ENCODE results near the gene FANK1.
"Not testable (repeated sequence)": the region's sequence is repeated elsewhere in the genome, so short reads cannot be mapped to it uniquely, and the experiment has no call there.

The FANK1 gene

GRCh38 chr10:125889441-125889840, 6.9 kb upstream of the FANK1 start:
- not testable (repeated sequence) for DNase-seq (ENCODE audit: low read depth)

- not testable (repeated sequence) for DNase-seq (ENCODE audit: low read depth)
Observed at GRCh38 chr10:125892402-125892801, 4.0 kb upstream of the FANK1 start.

- not testable (repeated sequence) for DNase-seq (ENCODE audit: low read depth)
Observed at GRCh38 chr10:125894176-125894575, 2.2 kb upstream of the FANK1 start.

- DNase-seq (ENCODE audit: low read depth): peak; percentile 10
Observed at GRCh38 chr10:125895130-125896087, 955 bp upstream of the FANK1 start.

GRCh38 chr10:125897317-125897716, 953 bp downstream of the FANK1 start:
- not testable (repeated sequence) for DNase-seq (ENCODE audit: low read depth)

DNA sequence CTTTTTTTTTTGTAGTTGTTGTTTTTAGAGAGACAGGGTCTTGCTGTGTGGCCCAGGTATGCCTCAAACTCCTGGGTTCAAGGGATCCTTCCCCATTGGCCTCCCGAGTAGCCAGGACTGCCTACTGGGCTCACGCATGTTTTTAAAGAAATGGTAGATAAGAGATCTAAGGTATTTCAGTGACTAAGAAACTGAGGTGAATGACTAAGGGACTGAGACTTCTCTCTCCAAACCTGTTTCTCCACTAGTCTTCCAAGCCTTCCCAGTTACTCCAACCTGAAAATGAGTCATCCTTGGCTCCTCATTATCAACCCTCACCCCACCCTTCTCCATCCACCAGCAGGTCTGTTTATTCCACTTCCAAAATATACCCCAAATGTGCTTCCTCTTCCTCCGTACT, 4.6 kb downstream of the FANK1 start:
- not testable (repeated sequence) for DNase-seq (ENCODE audit: low read depth)

DNA sequence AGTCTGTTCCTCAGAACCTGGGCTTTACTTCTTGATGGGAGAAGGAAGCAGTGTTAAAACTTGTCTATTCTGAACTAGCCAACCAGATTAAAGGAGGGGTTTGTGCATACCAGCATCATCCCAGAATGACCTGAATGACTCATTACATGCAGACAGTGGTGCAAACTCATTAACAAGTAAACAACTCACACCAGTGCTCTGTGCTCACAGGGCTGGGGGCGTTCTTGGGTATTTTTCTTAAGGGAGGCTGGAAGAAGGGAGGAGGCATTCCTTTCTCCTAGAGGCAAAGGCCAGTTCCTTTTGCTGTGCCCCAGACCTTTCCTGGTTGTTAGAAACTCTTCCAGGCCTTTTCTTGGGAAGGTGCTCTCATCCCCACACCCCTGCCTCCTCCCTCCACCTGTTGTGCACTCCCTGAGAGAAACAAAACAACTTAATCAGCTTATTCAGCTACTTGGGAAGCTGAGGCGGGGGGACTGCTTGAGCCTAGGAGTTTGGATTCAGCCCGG, 6.8 kb downstream of the FANK1 start:
- DNase-seq (ENCODE audit: low read depth): not testable (repeated sequence)

DNA sequence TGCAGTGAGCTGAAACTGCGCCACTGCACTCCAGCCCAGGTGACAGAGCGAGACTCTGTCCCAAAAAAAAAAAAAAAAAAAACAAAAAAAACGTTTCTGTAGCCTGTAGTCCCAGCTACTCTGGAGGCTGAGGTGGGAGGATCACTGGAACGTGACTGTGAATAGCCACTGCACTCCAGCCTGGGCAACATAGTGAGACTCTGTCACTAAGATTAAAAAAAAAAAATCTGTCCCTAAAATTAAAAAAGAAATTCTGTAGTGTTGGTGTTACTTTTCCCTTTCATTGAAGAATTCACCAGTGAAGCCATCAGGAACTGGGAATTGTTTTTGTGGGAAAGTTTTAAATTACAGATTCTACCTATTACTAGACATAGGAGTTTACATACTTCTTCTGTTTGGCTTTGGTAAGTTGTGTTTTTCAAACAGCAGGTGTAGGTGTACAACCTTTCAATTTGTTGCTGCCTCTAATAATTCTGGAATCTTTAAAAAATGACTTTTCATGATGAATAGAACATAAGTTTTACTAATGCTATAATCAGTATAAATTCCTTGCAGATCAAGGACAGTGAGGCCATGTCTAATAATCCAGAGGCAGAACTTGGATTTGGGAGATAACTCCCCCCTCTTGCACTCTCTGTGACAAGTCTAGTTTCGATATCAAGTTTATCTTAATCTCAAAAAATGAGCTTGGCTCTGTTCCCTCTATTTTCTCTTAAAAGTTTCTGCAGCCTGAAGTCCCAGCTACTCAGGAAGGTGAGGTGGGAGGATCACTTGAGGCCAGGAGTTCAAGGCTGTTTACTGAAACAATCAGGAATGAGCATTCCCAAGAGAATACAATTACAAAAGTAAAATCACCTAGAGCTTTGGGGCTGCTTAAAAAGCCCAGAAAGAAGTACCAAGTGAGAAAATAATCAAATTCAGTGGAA, 9.0 kb downstream of the FANK1 start:
- not testable (repeated sequence) for DNase-seq (ENCODE audit: low read depth)

- DNase-seq (ENCODE audit: low read depth): not testable (repeated sequence)
Observed at GRCh38 chr10:125907598-125907997, 11.2 kb downstream of the FANK1 start.

GRCh38 chr10:125908813-125909212, 12.4 kb downstream of the FANK1 start:
- not testable (repeated sequence) for DNase-seq (ENCODE audit: low read depth)

- DNase-seq (ENCODE audit: low read depth): not testable (repeated sequence)
Observed at GRCh38 chr10:125909491-125909890, 13.1 kb downstream of the FANK1 start.

DNA sequence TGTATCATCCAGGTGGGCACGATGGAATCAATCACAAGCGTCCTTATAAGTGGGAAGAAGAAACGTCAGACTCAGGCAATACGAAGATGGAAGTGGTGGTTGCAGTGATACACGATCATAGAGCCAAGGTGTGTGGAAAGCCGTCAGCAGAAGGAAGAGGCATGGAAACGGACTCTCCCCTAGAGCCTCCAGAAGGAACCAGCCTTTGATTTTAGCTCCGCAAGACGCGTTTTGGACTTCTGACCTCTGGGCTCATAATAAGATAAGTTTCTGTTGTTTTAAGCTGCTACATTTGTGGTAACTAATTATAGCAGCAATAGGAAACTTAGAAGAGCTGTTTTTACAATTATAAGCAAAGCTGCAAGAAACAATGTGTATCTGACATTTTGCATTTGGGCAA, 14.8 kb downstream of the FANK1 start:
- no peak for DNase-seq (ENCODE audit: low read depth)

DNA sequence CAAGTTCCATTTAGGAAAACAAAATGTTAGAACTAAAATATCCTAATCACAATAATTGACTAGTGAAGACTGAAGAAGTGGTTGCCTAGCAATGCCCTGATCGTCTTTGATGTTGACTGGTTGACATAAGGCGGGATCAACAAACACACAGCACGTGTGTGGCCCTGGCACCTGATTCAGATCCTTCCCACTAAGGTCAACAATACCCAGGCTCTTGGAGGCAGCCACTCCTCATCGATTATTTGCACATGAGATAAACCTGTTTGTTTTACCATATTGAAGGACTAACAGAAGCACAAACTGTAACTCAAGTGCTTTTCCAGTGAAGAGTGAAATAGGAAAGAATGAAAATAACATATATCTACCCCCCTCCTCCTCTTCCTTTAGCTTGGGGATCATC, 15.6 kb downstream of the FANK1 start:
- DNase-seq (ENCODE audit: low read depth): no peak

DNA sequence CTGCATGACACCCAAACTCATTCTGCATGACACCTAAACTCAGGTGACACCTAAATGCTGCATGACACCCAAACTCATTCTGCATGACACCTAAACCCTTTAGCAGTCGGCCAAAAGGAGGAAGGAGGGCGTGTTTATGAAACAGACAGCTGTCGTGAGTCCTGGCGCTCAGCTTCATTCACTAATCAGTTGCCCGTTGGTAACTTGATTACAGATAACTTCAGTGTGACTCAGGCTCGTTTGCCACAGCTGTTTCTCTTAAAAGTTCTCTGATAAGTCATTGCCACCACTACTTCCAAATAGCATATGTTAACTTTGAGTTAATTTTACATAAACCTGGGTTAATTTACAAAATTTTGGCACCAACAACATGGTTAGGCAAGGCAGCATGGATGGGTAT, 16.9 kb downstream of the FANK1 start:
- not testable (repeated sequence) for DNase-seq (ENCODE audit: low read depth)

DNA sequence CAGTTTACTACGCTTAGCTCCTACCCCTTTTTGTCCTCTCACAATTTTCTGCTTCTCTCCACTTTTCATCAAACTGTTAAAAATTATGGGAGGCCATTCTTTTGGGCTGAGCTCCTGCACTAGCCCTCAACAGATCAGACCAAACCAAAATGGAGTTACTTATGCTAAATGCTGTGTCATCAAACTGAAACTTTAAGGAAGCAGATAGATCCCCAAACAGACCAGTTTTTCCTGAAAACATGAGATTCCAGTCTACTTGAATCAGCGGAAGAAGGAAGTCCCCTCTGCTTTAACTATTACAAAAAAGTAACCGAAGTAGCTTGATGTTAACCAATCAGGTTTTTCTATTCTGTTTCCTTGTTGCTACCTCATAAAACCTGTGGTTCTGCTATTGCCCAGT, 20.6 kb downstream of the FANK1 start:
- DNase-seq (ENCODE audit: low read depth): no peak

GRCh38 chr10:125917704-125918361, 21.5 kb downstream of the FANK1 start:
- DNase-seq (ENCODE audit: low read depth): not testable (repeated sequence)

DNA sequence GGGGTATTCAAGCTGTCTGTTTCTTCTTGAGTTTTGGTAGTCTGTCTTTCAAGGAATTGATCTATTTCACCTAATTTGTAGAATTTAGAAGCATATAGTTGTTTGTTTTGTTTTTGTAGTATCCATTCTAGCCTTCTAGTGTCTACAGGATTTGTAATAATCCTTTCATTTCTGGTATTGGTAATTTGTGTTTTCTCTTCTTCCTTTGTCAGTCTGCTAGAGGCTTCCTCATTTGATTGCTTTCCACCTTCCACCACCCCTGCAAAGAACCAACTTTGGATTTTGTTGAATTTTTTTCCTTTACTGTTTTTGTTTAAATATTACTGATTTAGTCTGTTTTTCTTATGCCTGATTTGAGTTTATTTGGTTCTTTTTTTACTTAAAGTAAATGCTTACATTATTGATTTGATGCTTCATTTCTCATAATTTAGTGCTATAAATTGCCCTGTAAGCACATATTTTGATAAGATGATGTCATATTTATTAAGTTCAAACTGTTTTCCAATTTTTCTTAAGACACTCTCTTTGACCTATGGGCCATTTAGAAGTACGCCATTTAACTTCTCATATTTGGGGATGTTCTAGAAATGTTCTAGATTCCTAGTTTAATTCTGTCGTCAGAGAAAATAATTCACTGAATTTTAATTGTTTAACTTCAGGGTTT, 25.4 kb downstream of the FANK1 start:
- not testable (repeated sequence) for DNase-seq (ENCODE audit: low read depth)

GRCh38 chr10:125925262-125925834, 29.0 kb downstream of the FANK1 start:
- DNase-seq (ENCODE audit: low read depth): no peak

GRCh38 chr10:125926247-125926646, 29.9 kb downstream of the FANK1 start:
- no peak for DNase-seq (ENCODE audit: low read depth)

- DNase-seq (ENCODE audit: low read depth): not testable (repeated sequence)
Observed at GRCh38 chr10:125927265-125927664, 30.9 kb downstream of the FANK1 start.
